ENCODE results near the gene RABIF.
"Not testable (repeated sequence)": the region's sequence is repeated elsewhere in the genome, so short reads cannot be mapped to it uniquely, and the experiment has no call there.

RABIF gene

DNA sequence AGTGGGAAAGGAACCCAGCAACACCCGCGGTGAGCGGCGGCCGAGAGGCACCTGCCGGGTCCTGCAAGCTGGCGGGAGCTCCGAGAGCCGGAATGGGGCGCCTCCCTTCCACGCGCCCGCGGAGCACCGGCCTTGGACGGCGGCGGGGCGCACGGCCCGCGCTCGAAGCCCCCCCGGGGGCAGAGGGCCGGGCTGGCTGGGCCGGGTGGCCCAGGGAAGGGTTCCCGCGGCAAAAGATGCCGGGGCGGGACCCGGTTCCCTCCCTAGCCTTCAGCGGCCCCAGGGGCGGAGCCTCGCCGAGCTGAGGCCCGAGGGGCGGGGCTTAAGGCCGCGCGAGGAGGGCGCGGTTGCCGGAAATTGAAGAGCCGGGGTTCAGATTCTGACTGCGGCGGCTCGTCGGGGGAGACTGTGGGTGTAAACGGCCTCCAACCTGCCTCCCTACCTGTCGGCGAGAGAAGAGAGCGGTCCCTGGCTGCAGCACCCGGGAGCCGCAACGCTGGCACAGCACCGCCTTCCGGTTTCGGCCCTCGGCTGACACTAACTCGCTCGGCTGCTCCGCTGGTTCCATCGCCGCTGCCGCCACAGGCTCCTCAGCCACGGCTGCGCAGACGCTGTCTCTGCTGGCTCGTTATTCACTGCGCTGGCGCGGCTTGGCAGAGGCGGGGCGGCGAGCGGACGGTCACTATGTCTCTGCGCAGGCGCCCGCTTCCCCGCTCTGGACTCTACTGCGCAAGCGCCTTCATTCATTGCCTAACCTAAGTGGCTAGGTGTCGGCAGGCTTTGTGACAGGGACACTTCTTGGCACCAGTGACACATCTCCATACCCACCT is at the start of gene RABIF:
RABIF (minus strand) TSS at position 619 of the 830 bp plus-strand sequence; CDS start at position 568, 51 bp downstream.
- Mint-ChIP-seq H3K9me3 (no peaks in the 10 kb centered on the region), H3K27me3 (no peaks in the 10 kb centered on the region), H3K27ac (peak within 1 kb of the TSS; percentile 94), H3K4me3 (peak within 1 kb of the TSS; percentile 91), H3K4me1 (ENCODE audit: low read depth) (peaks cover 22% of the 10 kb centered on the region), H3K36me3 (ENCODE audit: low read depth) (peaks cover 26% of the 10 kb centered on the region)

DNA sequence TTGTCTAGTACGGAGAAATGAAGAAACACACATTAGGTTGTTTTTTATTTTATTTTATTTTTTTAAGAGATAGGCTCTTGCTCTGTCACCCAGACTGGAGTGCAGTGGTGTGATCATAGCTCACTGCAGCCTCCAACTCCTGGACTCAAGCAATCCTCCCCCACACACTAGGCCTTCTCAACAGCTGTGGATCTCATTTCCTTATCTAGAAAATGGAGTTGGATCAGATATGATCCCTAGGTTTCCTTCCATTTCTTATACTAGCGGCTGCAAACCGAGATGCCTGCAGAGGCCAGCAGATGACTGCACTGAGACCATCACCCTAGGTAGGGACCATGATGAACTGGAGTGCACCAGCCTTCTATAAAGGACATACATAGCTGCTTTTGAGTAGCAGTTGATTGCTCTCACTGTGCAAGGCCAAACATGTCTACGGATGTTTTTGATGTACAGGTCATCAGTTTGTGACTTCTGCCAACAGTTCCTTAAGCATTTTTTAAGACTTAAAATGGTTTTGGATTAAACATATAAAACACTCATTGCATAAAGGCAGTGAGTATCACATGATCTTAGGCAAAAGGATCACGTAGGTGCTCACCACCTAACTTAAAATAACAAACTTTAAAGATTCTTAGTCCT is 49.5 kb upstream of the RABIF start:
- Mint-ChIP-seq H3K9me3 (no peaks in the 10 kb centered on the region), H3K27ac (no peak overlapping the region), H3K27me3 (peaks cover 12% of the 10 kb centered on the region), H3K4me1 (ENCODE audit: low read depth) (peaks cover 6% of the 10 kb centered on the region), H3K4me3 (no peak overlapping the region), H3K36me3 (ENCODE audit: low read depth) (peaks cover 24% of the 10 kb centered on the region)

DNA sequence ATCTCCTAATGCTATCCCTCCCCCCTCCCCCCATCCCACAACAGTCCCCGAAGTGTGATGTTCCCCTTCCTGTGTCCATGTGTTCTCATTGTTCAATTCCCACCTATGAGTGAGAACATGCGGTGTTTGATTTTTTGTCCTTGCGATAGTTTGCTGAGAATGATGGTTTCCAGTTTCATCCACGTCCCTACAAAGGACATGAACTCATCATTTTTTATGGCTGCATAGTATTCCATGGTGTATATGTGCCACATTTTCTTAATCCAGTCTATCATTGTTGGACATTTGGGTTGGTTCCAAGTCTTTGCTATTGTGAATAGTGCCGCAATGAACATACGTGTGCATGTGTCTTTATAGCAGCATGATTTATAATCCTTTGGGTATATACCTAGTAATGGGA is 47.5 kb upstream of the RABIF start:
- peaks cover 18% of the 10 kb centered on the region for H3K27me3 Mint-ChIP-seq
- not testable (repeated sequence) for H3K4me1 Mint-ChIP-seq (ENCODE audit: low read depth); H3K4me3 Mint-ChIP-seq; H3K27ac Mint-ChIP-seq; H3K9me3 Mint-ChIP-seq
- peaks cover 11% of the 10 kb centered on the region for H3K36me3 Mint-ChIP-seq (ENCODE audit: low read depth)

DNA sequence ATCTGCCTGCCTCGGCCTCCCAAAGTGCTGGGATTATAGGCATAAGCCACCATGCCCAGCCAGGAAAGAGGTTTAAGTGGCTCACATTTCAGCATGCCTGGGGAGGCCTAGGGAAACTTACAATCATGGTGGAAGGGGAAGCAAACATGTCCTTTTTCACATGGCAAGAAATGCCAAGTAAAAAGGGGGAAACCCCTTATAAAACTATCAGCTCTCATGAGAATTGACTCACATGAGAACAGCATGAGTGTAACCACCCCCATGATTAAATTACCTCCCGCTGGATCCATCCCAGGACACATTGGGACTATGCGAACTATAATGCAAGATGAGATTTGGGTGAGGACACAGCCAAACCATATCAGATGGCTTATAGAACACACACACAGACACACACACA is 46.9 kb upstream of the RABIF start:
- H3K4me1 Mint-ChIP-seq (ENCODE audit: low read depth), result peaks cover 8% of the 10 kb centered on the region
- H3K27me3 Mint-ChIP-seq, result peaks cover 18% of the 10 kb centered on the region
- no peak overlapping the region for H3K4me3 Mint-ChIP-seq
- no peaks in the 10 kb centered on the region for H3K9me3 Mint-ChIP-seq
- peaks cover 5% of the 10 kb centered on the region for H3K36me3 Mint-ChIP-seq (ENCODE audit: low read depth)
- no peak overlapping the region for H3K27ac Mint-ChIP-seq

DNA sequence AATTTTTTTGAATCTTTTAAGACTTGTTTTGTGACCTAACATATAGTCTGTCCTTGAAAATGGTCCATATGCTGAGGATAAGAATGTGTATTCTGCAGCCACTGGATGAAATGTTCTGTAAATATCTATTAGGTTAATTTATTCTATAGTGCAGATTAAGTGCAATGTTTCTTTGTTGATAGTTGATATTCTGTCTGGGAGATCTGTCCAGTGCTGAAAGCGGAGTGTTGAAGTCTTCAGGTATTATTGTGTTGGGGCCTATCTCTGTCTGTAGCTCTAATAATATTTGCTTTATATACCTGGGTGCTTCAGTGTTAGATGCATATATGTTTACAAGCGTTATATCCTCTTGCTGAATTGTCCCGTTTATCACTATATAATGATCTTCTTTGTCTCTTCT is 45.8 kb upstream of the RABIF start:
- H3K9me3 Mint-ChIP-seq, result no peaks in the 10 kb centered on the region
- no peaks in the 10 kb centered on the region for H3K36me3 Mint-ChIP-seq (ENCODE audit: low read depth)
- no peak overlapping the region for H3K4me3 Mint-ChIP-seq
- peaks cover 18% of the 10 kb centered on the region for H3K27me3 Mint-ChIP-seq
- H3K4me1 Mint-ChIP-seq (ENCODE audit: low read depth), result peaks cover 8% of the 10 kb centered on the region
- no peak overlapping the region for H3K27ac Mint-ChIP-seq

DNA sequence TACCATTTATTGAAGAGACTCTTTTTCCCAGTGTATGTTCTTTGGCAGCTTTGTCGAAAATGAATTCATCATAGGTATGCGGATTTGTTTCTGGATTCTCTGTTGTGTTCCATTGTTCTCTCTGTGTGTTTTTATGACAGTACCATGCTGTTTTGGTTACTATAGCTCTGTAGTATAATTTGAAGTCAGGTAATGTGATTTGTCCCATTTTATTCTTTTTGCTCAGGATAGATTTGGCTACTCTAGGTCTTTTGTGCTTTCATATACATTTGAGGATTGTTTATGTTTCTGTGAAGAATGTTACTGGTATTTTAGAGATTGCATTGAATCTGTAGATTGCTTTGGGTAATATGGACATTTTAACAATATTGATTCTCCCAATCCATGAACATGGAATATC is 43.5 kb upstream of the RABIF start:
- Mint-ChIP-seq H3K4me3 (no peak overlapping the region), H3K4me1 (ENCODE audit: low read depth) (peaks cover 8% of the 10 kb centered on the region), H3K27me3 (peaks cover 23% of the 10 kb centered on the region)

DNA sequence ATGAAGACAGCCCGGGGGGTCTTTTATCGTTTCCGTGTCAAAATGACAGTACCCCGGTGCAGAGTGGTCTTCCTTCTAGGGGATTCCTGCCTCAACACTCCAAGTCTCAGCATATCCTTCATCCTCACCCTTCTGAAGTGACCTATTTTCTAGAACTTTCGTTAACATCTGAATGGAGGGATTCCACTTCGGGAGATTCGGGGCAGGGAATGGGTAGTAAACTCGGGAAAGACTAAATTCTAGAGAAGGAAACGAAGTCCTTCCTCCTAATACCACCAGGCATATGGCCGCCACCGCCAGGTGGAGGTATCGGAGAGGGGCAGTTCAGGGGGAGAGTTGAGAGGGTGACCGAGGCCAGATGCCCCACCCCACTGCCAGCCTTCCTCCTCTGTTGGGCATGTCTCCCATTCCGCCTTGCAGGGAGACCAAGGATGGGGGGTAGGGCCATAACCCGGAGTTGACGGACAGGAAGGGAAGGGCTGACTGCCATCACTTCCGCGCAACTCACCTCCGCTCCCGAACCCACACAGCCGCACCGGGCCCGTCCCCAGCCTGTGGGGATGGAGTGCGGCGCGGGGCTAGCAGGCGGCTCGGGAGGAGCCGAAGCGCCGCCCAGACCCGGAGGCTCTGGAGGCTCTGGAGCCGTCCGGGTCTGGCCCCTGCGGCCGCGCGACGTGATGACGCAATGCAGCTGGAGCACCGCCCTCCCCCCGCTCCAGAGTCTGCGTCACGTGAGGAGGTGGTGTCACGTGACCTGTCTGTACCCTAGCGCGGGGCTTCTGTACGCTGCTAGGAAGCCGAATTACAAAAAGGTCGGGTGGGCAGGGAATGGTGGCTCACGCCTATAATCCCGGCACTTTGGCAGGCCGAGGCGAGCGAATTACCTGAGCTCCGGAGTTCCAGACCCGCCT is 37.9 kb upstream of the RABIF start, which contains the start of gene KLHL12:
KLHL12 (minus strand) TSS at position 654 of the 911 bp plus-strand sequence. CDS start 2,072 bp downstream, outside the sequence.
- peak within 1 kb of the TSS; percentile 90 for H3K27ac Mint-ChIP-seq
- H3K9me3 Mint-ChIP-seq, result no peaks in the 10 kb centered on the region
- peak within 1 kb of the TSS; percentile 91 for H3K4me3 Mint-ChIP-seq

More for the DNA sequence above, 43.5 kb upstream of the RABIF start:
- no peak overlapping the region for H3K27ac Mint-ChIP-seq
- H3K9me3 Mint-ChIP-seq, result no peaks in the 10 kb centered on the region
- no peaks in the 10 kb centered on the region for H3K36me3 Mint-ChIP-seq (ENCODE audit: low read depth)

DNA sequence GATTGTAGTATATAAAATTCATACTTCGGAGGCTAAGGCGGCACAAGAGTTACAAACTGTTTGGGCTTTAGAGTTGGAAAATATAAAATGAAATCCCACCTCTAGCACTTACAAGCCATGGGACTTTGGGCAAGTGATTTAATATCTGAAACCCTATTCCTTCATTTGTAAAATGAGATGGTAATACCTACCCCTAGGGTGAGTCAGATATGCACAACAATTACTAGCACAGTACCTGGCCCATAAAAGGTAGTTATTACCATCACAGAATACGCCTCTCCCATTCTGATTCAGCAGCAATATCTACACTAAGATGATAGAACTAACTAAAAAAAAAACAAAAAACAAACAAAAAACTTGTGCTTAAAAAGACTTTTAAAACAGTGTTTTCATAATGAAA is 34.6 kb upstream of the RABIF start:
- Mint-ChIP-seq H3K9me3 (no peaks in the 10 kb centered on the region), H3K4me1 (ENCODE audit: low read depth) (peaks cover 36% of the 10 kb centered on the region), H3K4me3 (no peak overlapping the region), H3K27ac (no peak overlapping the region), H3K27me3 (no peaks in the 10 kb centered on the region), H3K36me3 (ENCODE audit: low read depth) (peaks cover 31% of the 10 kb centered on the region)

More for the DNA sequence above, 37.9 kb upstream of the RABIF start, which contains the start of gene KLHL12:
- Mint-ChIP-seq H3K4me1 (ENCODE audit: low read depth) (peaks cover 36% of the 10 kb centered on the region), H3K36me3 (ENCODE audit: low read depth) (peaks cover 20% of the 10 kb centered on the region), H3K27me3 (peaks cover 5% of the 10 kb centered on the region)

DNA sequence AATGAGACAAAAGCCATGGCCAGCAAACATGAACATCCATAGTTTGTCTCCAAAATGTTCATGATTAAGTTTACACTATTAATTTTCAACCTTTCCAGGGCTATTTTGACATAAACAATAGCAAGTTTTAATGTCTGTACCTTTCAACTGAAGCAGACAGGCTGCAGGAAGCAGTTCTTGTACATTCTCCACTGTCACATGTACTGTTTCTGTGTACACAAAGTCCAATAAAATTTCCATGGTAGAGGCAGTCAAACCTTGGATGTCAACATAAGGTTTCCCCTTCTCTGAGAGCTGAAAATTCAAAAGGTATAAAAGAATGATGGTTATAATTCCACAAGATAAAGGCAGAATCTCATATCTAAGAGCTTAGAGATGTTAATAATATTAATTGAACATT is 30.7 kb upstream of the RABIF start:
- Mint-ChIP-seq H3K4me1 (ENCODE audit: low read depth) (peaks cover 17% of the 10 kb centered on the region), H3K4me3 (no peak overlapping the region), H3K9me3 (no peaks in the 10 kb centered on the region), H3K36me3 (ENCODE audit: low read depth) (peaks cover 54% of the 10 kb centered on the region), H3K27ac (no peak overlapping the region), H3K27me3 (no peaks in the 10 kb centered on the region)

DNA sequence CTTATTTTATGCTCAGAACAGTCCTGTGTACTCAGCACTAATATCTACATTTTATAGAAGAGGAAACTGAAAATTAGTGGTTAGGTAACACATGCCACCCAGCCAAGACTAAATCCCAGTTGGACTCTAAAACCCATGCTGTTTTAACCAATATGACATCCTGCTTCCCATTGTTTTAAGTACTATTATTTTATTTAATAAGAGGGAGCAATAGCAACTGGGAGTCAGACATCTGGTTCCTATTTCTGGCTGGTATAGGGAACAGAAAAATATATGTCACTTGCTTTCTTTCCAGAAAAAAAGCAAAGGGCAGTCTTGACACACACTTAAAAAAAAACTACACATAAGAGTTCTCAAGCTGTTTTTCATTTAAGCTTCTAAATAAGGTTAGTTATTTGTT is 26.2 kb upstream of the RABIF start:
- Mint-ChIP-seq H3K9me3 (no peaks in the 10 kb centered on the region), H3K36me3 (ENCODE audit: low read depth) (peaks cover 70% of the 10 kb centered on the region), H3K27me3 (no peaks in the 10 kb centered on the region)

DNA sequence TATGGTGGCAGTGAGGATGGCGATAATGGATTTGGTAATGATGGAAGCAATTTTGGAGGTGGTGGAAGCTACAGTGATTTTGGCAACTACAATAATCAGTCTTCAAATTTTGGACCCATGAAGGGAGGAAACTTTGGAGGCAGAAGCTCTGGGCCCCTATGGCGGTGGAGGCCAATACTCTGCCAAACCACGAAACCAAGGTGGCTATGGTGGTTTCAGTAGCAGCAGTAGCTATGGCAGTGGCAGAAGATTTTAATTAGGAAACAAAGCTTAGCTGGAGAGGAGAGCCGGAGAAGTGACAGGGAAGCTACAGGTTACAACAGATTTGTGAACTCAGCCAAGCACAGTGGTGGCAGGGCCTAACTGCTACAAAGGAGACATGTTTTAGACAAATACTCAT is 23.5 kb upstream of the RABIF start:
- not testable (repeated sequence) for H3K4me3 Mint-ChIP-seq; H3K4me1 Mint-ChIP-seq (ENCODE audit: low read depth); H3K9me3 Mint-ChIP-seq; H3K27me3 Mint-ChIP-seq
- H3K36me3 Mint-ChIP-seq (ENCODE audit: low read depth), result peaks cover 60% of the 10 kb centered on the region
- H3K27ac Mint-ChIP-seq, result peak overlapping the region; percentile 31

More for the DNA sequence above, 26.2 kb upstream of the RABIF start:
- no peak overlapping the region for H3K27ac Mint-ChIP-seq
- H3K4me1 Mint-ChIP-seq (ENCODE audit: low read depth), result peaks cover 6% of the 10 kb centered on the region
- no peak overlapping the region for H3K4me3 Mint-ChIP-seq

DNA sequence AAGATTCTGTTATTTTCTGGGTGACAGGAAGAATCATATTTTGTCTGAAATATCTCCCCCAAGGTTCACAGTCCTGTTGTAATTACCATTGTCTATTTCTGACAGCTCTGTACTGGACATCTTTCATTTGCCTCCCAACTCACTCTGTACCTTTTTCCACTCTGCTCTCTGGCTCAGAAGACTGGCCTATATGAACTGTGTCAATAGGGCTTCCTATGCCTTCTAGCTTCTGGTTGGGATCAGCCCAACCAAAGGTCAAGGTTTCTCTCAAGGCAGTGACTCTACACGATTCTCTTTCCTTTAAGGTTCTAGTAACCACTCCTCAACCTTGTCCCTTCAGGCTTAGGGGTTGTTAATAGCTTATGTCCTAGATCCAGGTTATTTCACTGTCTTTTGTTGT is 20.5 kb upstream of the RABIF start:
- Mint-ChIP-seq H3K27ac (no peak overlapping the region), H3K27me3 (no peaks in the 10 kb centered on the region), H3K9me3 (no peaks in the 10 kb centered on the region), H3K4me3 (no peak overlapping the region), H3K36me3 (ENCODE audit: low read depth) (peaks cover 52% of the 10 kb centered on the region), H3K4me1 (ENCODE audit: low read depth) (peaks cover 6% of the 10 kb centered on the region)

DNA sequence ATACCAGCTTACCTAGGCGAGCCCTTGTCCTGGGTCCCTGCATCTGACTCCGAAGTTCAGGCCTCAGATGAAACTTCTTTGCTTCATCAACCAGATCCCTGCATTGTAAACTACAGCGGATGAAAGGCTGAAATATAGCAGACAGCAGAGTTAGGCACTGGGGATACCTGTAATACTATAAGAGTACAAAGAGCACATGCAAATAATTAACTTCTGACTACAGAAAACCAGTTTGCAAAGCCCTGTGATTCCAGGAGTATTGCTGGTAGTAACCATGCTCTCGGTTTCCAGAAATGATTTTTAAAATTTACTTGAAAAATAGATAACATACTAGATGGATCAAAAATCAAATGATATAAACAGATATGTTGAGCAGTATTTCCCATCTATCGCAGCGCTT is 20.0 kb upstream of the RABIF start:
- H3K9me3 Mint-ChIP-seq, result no peaks in the 10 kb centered on the region
- H3K4me1 Mint-ChIP-seq (ENCODE audit: low read depth), result peaks cover 6% of the 10 kb centered on the region
- no peaks in the 10 kb centered on the region for H3K27me3 Mint-ChIP-seq
- H3K36me3 Mint-ChIP-seq (ENCODE audit: low read depth), result peaks cover 52% of the 10 kb centered on the region
- no peak overlapping the region for H3K4me3 Mint-ChIP-seq
- no peak overlapping the region for H3K27ac Mint-ChIP-seq

DNA sequence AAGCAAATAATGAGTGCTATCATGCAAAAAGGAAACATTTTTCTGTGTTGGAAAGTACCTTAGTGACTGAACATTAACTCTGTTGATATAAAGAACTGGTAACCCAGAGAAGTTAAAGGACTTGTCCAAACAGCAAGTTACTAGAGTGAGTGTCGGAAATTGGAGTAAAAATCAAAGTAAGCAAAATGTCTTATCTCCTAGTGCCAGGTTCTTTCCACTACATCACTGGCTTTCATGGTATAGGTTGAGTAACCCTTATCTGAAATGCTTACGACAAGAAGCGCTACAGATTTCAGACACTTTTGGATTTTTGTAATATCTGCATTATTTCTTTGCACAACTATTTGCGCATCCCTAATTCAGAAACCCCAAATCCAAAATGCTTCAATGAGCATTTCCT is 16.4 kb upstream of the RABIF start:
- Mint-ChIP-seq H3K27ac (no peak overlapping the region), H3K27me3 (no peaks in the 10 kb centered on the region), H3K36me3 (ENCODE audit: low read depth) (peaks cover 45% of the 10 kb centered on the region), H3K4me1 (ENCODE audit: low read depth) (no peaks in the 10 kb centered on the region), H3K9me3 (no peaks in the 10 kb centered on the region), H3K4me3 (no peak overlapping the region)

DNA sequence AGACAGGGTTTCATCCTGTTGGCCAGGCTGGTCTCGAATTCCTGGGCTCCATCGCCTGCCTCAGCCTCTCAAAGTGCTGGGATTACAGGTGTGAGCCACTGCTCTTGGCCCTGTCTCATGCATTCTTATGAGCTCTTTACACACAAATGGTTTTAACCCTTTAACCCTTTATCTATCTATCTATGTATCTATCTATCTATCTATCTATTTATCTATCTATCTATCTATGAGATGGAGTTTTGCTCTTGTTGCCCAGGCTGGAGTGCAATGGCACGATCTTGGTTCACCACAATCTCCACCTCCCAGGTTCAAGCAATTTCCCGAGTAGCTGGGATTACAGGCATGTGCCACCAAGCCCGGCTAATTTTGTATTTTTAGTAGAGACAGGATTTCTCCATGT is 14.9 kb upstream of the RABIF start:
- H3K4me1 Mint-ChIP-seq (ENCODE audit: low read depth), result not testable (repeated sequence)

More for the DNA sequence above, 14.9 kb upstream of the RABIF start:
- H3K9me3 Mint-ChIP-seq, H3K4me3 Mint-ChIP-seq, H3K27me3 Mint-ChIP-seq, H3K27ac Mint-ChIP-seq: not testable (repeated sequence)
- H3K36me3 Mint-ChIP-seq (ENCODE audit: low read depth), result peaks cover 32% of the 10 kb centered on the region

Data from stimulated activated naive CD8-positive, alpha-beta T cell treated with anti-CD3 and anti-CD28 coated beads, Interleukin-15, Interleukin-2, amounts not matched to agents 100 ng/mL and 50 ng/mL, for 24 hours (primary cell).